NCI-H82 (cell line): ENCODE data around the gene CEP170B.

ENCODE experiments used
- DNase-seq: peaks from one replicate; lab custom pipeline; 2025; lab: John Stamatoyannopoulos, UW

Gene CEP170B

GRCh38 chr14:104868060-104868740 is 3.1 kb downstream of the CEP170B start:
- DNase-seq: no peak

- DNase-seq: no peak
Observed at GRCh38 chr14:104868811-104869572, 3.9 kb downstream of the CEP170B start.

- no peak for DNase-seq
Observed at GRCh38 chr14:104869669-104870367, 4.8 kb downstream of the CEP170B start.

GRCh38 chr14:104870368-104871144 is 5.5 kb downstream of the CEP170B start:
- DNase-seq: peak; percentile 38

GRCh38 chr14:104871145-104871655 is 6.1 kb downstream of the CEP170B start:
- DNase-seq: no peak

- no peak for DNase-seq
Observed at GRCh38 chr14:104871656-104872468, 6.8 kb downstream of the CEP170B start.

- no peak for DNase-seq
Observed at GRCh38 chr14:104872469-104873341, 7.6 kb downstream of the CEP170B start.

- no peak for DNase-seq
Observed at GRCh38 chr14:104873380-104874055, 8.4 kb downstream of the CEP170B start.

GRCh38 chr14:104874110-104874531 is 9.1 kb downstream of the CEP170B start:
- no peak for DNase-seq

GRCh38 chr14:104874571-104875411 is 9.7 kb downstream of the CEP170B start:
- DNase-seq: no peak

- DNase-seq: no peak
Observed at GRCh38 chr14:104875412-104875751, 10.3 kb downstream of the CEP170B start.

- no peak for DNase-seq
Observed at GRCh38 chr14:104875811-104876210, 10.7 kb downstream of the CEP170B start.

GRCh38 chr14:104876251-104876699 is 11.2 kb downstream of the CEP170B start:
- DNase-seq: peak; percentile 45

- no peak for DNase-seq
Observed at GRCh38 chr14:104877066-104877805, 12.2 kb downstream of the CEP170B start.

- peak; percentile 11 for DNase-seq
Observed at GRCh38 chr14:104877806-104878550, 12.9 kb downstream of the CEP170B start.

GRCh38 chr14:104878582-104878981 is 13.5 kb downstream of the CEP170B start:
- peak; percentile 83 for DNase-seq
